ENCODE data around the gene TMEM272.

- TF ChIP-seq GABPA (IDR thresholded peaks at IDR 0.05; ENCODE audit: low read depth) (no peak), REST (IDR thresholded peaks at IDR 0.05; ENCODE audit: low read depth, low read length) (no peak), EZH2phosphoT487 (IDR thresholded peaks at IDR 0.05; ENCODE audit: borderline replicate concordance, low read depth) (no peak), CTCF (IDR thresholded peaks at IDR 0.05) (no peak), EP300 (IDR thresholded peaks at IDR 0.05; ENCODE audit: borderline replicate concordance in 1 of 2, low read depth in 1 of 2, low read length in 1 of 2) (no peak), RCOR1 (IDR thresholded peaks at IDR 0.05; ENCODE audit: low read length) (no peak), FOXM1 (IDR thresholded peaks at IDR 0.05; ENCODE audit: low read depth) (no peak), USF2 (IDR thresholded peaks at IDR 0.05; ENCODE audit: borderline replicate concordance, low read depth, low read length) (no peak), POLR2AphosphoS5 (IDR thresholded peaks at IDR 0.05; ENCODE audit: low read depth, low read length) (no peak), RXRA (IDR thresholded peaks at IDR 0.05; ENCODE audit: borderline replicate concordance, low read depth) (no peak)
Observed at GRCh38 chr13:51892657-51893056, 47.7 kb upstream of the TMEM272 start.

Data from SK-N-SH (cell line).